ENCODE measurements around the gene PHGDH. TPM values are rescaled to one million over a fixed set of nuclear protein-coding genes. Genes with fewer than 3 reads are reported as not detected.
"Not testable (repeated sequence)": the region's sequence is repeated elsewhere in the genome, so short reads cannot be mapped to it uniquely, and the experiment has no call there.

The PHGDH gene
- total RNA-seq, 1 donor from 2014 or later, result 146 TPM

DNA sequence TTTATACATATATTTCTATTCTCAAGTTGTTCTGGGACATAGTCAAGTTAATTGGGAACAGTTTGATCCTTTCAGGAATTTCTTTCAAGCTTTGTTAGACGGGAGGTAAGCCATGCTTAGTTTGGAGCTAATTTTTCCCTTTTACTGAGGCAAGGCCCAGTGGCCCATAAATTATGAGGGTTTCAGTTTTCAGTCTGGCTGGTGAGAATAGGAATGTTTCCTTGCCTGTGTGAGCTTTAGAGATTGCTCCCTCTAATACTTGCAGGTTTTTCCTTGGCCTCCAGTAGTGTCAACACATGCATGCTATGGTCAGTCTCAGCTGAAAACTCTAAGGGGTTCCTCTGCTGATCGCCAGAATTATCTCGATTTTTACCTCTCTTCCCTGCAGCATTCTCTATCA, 14.1 kb upstream of the PHGDH start:
- no peak overlapping the region for H3K4me3 ChIP-seq (ENCODE audit: low read depth, low read length)
- TF ChIP-seq, protein P1, sequence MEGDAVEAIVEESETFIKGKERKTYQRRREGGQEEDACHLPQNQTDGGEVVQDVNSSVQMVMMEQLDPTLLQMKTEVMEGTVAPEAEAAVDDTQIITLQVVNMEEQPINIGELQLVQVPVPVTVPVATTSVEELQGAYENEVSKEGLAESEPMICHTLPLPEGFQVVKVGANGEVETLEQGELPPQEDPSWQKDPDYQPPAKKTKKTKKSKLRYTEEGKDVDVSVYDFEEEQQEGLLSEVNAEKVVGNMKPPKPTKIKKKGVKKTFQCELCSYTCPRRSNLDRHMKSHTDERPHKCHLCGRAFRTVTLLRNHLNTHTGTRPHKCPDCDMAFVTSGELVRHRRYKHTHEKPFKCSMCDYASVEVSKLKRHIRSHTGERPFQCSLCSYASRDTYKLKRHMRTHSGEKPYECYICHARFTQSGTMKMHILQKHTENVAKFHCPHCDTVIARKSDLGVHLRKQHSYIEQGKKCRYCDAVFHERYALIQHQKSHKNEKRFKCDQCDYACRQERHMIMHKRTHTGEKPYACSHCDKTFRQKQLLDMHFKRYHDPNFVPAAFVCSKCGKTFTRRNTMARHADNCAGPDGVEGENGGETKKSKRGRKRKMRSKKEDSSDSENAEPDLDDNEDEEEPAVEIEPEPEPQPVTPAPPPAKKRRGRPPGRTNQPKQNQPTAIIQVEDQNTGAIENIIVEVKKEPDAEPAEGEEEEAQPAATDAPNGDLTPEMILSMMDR (conservative IDR thresholded peaks at IDR 0.05; ENCODE audit: low read depth, low read length), result no peak
- no peak for DNase-seq (ENCODE audit: low read depth)

DNA sequence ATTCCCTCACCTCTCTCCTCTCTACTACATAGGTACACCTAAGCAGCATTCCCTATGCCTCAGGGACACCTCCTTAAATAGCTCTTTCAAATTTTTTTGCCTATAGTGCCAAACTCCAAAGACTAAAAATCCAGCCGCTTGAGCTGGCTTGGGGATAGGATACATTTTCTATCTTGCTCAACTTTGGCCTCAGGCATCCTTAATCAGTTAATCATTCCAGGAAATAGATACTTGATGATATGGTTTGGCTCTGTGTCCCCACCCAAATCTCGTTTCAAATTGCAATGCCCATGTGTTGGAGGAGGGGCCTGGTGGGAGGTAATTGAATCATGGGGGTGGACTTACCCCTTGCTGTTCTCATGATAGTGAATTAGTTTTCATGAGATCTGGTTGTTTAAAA, 11.4 kb upstream of the PHGDH start:
- TF ChIP-seq, protein P1 (conservative IDR thresholded peaks at IDR 0.05; ENCODE audit: low read depth, low read length), result no peak
- no peak for DNase-seq (ENCODE audit: low read depth)
- H3K4me3 ChIP-seq (ENCODE audit: low read depth, low read length), result no peak overlapping the region

DNA sequence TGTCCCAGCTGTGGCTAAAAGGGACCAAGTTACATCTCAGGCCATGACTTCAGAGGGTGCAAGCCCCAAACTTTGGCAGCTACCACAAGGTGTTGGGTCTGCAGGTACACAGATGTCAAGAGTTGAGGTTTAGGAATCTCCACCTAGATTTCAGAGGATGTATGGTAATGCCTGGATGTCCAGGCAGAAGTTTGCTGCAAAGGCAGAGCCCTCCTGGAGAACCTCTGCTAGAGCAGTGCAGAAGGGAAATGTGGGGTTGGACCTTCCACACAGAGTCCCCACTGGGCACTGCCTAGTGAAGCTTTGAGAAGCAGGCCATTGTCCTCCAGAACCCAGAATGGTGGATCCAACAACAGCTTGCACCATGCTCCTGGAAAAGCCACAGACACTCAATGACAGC, 10.1 kb upstream of the PHGDH start:
- no peak for DNase-seq (ENCODE audit: low read depth)
- no peak overlapping the region for H3K4me3 ChIP-seq (ENCODE audit: low read depth, low read length)
- TF ChIP-seq, protein P1 (conservative IDR thresholded peaks at IDR 0.05; ENCODE audit: low read depth, low read length), result no peak

DNA sequence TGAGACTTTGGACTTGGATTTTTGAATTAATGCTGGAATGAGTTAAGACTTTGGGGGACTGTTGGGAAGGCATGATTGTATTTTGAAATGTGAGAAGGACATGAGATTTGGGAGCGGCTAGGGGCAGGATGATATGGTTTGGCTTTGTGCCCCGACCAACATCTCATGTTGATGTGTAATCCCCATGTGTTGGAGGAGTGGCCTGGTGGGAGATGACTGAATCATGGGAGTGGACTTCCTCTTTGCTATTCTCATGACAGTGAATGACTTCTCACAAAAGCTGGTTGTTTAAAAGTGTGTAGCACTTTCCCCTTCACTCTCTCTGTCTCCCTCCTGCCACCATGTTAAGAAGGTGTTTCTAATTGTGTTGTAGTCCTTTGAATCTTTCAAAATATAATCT, 9.3 kb upstream of the PHGDH start:
- H3K4me3 ChIP-seq (ENCODE audit: low read depth, low read length), result no peak overlapping the region
- DNase-seq (ENCODE audit: low read depth), result no peak
- TF ChIP-seq, protein P1 (conservative IDR thresholded peaks at IDR 0.05; ENCODE audit: low read depth, low read length), result no peak

DNA sequence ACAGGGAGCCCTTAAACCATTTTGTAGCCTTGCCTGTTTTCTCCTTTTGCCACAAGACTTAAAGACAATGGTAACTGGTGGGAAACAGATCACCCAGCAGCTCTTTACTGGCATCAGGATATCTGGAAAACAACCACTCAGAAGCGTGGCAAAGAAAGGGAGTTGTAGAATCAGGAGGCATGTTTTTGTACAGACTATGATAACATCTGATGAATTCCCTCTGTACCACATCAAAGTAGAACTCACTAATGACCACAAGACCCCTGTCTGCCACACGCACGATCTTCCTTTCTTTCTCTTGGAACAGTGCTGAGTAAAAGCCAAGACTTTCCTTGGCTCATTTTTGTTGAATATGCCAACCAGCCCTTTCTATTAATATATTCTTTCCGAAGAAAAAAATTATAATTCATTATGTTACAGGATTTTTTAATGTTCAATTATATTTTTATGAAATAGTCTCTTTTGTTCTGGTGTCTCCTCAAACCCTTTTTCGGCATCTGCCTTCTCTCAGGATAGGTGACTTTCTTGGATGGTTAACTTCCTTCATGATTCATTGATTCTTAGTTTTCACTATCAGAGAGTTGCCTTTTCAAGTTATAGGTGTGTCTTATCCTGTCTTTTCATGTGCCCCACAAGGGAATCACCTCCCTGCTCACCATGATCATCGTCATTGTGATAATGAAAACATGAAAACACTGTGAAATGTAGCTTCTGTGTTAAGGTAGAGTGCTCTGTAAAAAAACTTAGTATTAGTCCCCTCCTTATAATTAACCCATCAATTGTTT, 7.9 kb upstream of the PHGDH start:
- no peak overlapping the region for H3K4me3 ChIP-seq (ENCODE audit: low read depth, low read length)
- TF ChIP-seq, protein P1 (conservative IDR thresholded peaks at IDR 0.05; ENCODE audit: low read depth, low read length), result no peak
- no peak for DNase-seq (ENCODE audit: low read depth)

DNA sequence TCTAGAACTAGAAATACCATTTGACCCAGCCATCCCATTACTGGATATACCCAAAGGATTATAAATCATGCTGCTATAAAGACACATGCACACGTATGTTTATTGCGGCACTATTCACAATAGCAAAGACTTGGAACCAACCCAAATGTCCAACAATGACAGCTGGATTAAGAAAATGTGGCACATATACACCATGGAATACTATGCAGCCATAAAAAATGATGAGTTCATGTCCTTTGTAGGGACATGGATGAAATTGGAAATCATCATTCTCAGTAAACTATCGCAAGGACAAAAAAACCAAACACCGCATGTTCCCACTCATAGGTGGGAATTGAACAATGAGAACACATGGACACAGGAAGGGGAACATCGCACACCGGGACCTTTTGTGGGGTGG, 5.1 kb upstream of the PHGDH start:
- DNase-seq (ENCODE audit: low read depth); H3K4me3 ChIP-seq (ENCODE audit: low read depth, low read length): not testable (repeated sequence)

DNA sequence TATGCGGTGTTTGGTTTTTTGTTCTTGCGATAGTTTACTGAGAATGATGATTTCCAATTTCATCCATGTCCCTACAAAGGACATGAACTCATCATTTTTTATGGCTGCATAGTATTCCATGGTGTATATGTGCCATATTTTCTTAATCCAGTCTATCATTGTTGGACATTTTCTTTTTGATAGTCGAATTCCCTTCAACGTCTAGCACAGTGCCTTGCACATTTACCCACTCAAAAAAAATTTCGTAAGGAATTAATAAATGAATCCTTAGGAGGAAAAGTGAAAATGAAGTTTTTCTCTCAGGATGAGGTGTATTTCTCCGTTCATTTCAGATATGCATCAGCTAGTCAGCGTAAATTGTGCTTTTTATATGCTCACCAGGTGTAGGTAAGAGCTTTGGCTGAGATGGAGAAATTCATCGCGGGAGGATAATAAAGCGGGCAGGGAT, 354 bp upstream of the PHGDH start:
- H3K4me3 ChIP-seq (ENCODE audit: low read depth, low read length), result peak overlapping the region; percentile 64

DNA sequence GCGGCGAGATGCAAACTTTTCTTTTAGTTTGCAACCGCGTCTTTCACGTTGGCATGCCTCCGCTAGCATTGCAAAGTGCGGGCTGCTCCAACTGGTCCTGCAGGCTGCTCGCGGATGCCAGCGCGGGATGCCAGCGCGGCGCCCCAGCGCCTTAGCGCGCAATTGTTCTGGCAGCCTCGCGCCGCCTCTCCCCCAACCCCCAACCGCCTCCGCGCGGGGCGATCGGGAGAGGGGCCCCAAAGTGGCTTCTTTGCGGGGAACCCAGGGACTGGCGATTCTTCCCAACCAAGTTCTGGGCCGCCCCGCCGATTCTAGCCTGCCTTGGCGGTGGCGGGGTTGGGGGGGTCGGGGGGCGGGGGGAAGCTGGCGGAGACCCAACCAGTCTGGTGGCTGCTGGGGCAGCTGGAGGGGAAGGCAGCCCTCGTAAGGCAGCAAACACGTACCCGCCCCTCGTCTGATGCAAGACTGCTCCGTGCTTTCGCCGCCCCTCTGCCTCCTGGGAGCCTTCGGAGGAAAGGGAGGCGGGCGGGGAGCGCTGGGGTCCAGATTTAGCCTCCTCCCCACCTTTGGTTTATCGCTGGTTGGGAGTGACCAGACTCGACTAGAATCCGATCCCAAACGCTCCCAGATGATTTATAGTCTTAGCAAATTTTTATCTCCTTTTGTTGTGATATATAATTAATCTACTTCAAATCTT, 756 bp downstream of the PHGDH start:
- DNase-seq (ENCODE audit: low read depth), result no peak
- peak overlapping the region; percentile 64 for H3K4me3 ChIP-seq (ENCODE audit: low read depth, low read length)
- TF ChIP-seq, protein P1 (conservative IDR thresholded peaks at IDR 0.05; ENCODE audit: low read depth, low read length), result no peak

More for the DNA sequence above, 354 bp upstream of the PHGDH start:
- DNase-seq (ENCODE audit: low read depth), result not testable (repeated sequence)
